HL-60 (cell line): Measurements from ENCODE around the gene MSI1.

Experiments used
- DNase-seq, 2 experiments: peaks; one replicate each; pipeline ENCODE4 v3.0.0-alpha.2; 2010 to 2020; ENCODE audit warnings: low read depth in 1 of 2, low spot score in 1 of 2
- H3K27ac ChIP-seq: fragments of 250-450 bp; sonication (Bioruptor Pico); replicated peaks from 2 replicates; pipeline ENCODE4 v1.5.1; 2020; ENCODE audit warnings: mild to moderate bottlenecking, moderate library complexity
- H3K27me3 ChIP-seq: fragments of 250-450 bp; sonication (Bioruptor Pico); 2 replicates; pipeline ENCODE4 v1.5.1; 2021; ENCODE audit warnings: mild to moderate bottlenecking, moderate library complexity; ENCODE audit not compliant: insufficient read depth, poor library complexity, severe bottlenecking
- H3K4me3 ChIP-seq: replicated peaks from 2 replicates; pipeline ENCODE4 v1.5.1; 2011; ENCODE audit warnings: mild to moderate bottlenecking, control low read depth, low read length; ENCODE audit not compliant: insufficient read depth
- GABPA ChIP-seq: IDR thresholded peaks from 2 replicates; pipeline ENCODE4 v1.6.1; 2012; ENCODE audit warnings: low read depth
- POLR2AphosphoS5 ChIP-seq: IDR thresholded peaks from 2 replicates; pipeline ENCODE4 v1.6.1; 2012; ENCODE audit warnings: low read depth
- SPI1 ChIP-seq: IDR thresholded peaks from 2 replicates; pipeline ENCODE4 v1.6.1; 2012; ENCODE audit warnings: low read depth, mild to moderate bottlenecking, borderline replicate concordance
- TF ChIP-seq, protein P1 (sequence below): IDR thresholded peaks from 2 replicates; pipeline ENCODE4 v1.6.1; 2012; ENCODE audit warnings: low read depth; ENCODE audit not compliant: insufficient replicate concordance
- TF ChIP-seq, protein P2 (sequence below): IDR thresholded peaks from one replicate; pipeline ENCODE4 v1.5.1; 2011; ENCODE audit warnings: low read length, control low read depth, inconsistent platforms; ENCODE audit not compliant: insufficient read depth

MSI1 gene

DNA sequence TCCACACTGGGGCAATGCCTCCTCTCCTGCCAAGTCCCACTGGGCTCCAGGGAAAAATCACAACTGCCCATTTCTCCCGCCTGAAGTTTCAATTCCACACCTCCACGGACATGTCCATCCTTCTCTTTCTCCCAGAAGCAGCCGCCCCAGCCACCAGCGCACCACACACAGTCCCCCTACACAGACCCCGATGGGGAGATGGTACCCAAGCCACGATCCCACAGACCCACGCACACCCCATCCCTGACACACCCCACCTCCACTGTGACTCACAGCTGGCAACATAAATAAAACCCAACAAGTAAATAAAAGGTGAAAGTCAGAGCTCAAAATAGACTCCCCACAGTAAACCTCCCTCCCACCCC lies 2.6 kb downstream of the MSI1 start:
- Histone ChIP-seq H3K27me3 (peaks cover 52% of the 10 kb centered on the region), H3K27ac (no peak overlapping the region), H3K4me3 (no peak overlapping the region)
- no peak for DNase-seq
- TF ChIP-seq POLR2AphosphoS5: no peak
- TF ChIP-seq, protein P1, sequence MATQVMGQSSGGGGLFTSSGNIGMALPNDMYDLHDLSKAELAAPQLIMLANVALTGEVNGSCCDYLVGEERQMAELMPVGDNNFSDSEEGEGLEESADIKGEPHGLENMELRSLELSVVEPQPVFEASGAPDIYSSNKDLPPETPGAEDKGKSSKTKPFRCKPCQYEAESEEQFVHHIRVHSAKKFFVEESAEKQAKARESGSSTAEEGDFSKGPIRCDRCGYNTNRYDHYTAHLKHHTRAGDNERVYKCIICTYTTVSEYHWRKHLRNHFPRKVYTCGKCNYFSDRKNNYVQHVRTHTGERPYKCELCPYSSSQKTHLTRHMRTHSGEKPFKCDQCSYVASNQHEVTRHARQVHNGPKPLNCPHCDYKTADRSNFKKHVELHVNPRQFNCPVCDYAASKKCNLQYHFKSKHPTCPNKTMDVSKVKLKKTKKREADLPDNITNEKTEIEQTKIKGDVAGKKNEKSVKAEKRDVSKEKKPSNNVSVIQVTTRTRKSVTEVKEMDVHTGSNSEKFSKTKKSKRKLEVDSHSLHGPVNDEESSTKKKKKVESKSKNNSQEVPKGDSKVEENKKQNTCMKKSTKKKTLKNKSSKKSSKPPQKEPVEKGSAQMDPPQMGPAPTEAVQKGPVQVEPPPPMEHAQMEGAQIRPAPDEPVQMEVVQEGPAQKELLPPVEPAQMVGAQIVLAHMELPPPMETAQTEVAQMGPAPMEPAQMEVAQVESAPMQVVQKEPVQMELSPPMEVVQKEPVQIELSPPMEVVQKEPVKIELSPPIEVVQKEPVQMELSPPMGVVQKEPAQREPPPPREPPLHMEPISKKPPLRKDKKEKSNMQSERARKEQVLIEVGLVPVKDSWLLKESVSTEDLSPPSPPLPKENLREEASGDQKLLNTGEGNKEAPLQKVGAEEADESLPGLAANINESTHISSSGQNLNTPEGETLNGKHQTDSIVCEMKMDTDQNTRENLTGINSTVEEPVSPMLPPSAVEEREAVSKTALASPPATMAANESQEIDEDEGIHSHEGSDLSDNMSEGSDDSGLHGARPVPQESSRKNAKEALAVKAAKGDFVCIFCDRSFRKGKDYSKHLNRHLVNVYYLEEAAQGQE: no peak
- TF ChIP-seq, protein P2, sequence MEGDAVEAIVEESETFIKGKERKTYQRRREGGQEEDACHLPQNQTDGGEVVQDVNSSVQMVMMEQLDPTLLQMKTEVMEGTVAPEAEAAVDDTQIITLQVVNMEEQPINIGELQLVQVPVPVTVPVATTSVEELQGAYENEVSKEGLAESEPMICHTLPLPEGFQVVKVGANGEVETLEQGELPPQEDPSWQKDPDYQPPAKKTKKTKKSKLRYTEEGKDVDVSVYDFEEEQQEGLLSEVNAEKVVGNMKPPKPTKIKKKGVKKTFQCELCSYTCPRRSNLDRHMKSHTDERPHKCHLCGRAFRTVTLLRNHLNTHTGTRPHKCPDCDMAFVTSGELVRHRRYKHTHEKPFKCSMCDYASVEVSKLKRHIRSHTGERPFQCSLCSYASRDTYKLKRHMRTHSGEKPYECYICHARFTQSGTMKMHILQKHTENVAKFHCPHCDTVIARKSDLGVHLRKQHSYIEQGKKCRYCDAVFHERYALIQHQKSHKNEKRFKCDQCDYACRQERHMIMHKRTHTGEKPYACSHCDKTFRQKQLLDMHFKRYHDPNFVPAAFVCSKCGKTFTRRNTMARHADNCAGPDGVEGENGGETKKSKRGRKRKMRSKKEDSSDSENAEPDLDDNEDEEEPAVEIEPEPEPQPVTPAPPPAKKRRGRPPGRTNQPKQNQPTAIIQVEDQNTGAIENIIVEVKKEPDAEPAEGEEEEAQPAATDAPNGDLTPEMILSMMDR: no peak
- no peak for TF ChIP-seq SPI1
- no peak for TF ChIP-seq GABPA

DNA sequence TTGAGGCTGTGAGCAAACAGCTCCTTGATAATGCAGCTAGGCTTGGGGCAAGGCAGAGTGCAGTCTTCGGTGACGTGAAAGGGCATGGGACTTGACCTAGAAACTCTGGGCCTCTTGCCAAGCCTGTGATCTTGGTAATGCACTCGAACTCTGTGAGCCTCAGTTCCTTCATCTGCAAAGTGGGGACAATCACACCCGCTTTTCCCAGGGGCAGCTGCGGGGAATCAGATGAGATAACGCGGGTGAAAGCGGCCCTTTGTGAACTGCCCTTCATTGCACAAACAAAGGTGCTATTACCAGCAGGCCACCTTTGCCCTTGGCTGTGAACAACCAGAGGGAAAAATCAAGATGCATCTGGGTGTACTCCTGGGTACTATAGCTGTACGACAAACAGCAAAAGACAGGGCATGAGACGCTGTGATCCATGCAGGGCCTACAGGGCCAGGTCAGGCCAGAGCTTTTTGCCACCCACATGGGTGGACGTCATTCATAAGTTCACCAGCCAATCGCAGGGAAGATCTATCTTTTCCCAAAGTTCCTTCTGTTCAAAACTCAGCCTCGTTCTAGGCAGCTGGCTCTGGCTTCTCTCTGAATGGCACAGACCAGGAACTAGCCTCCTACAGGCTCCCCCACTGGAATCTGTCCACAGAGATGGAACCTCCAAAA lies 3.2 kb downstream of the MSI1 start:
- TF ChIP-seq GABPA: no peak
- no peak for TF ChIP-seq POLR2AphosphoS5
- no peak for TF ChIP-seq SPI1
- TF ChIP-seq, protein P1: no peak
- TF ChIP-seq, protein P2: no peak
- Histone ChIP-seq H3K27ac (no peak overlapping the region), H3K27me3 (peaks cover 52% of the 10 kb centered on the region), H3K4me3 (no peak overlapping the region)
- no peak for DNase-seq

DNA sequence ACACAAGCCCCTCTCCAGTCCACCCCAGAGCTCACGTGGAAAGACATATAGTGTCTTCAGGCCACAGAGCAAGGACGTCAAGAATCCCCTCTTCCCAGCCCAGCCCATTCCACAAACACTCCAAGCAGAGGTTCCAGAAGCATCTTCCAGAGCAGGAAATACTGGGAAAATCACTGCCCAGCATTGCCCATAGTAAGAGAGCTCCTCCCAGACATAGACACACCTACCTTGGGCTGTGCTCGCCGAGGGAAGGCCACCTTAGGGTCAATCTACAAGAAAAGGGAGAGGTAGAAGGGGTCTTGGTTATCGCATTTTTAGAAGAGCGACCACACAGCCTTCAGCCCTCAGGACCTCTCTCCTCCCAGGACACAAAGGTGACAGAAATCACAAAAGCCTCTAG lies 4.5 kb downstream of the MSI1 start:
- no peak for DNase-seq
- H3K27me3 ChIP-seq: peaks cover 39% of the 10 kb centered on the region
- no peak overlapping the region for H3K4me3 ChIP-seq
- no peak overlapping the region for H3K27ac ChIP-seq
- TF ChIP-seq, protein P2: no peak
- no peak for TF ChIP-seq GABPA
- TF ChIP-seq, protein P1: no peak
- no peak for TF ChIP-seq POLR2AphosphoS5
- no peak for TF ChIP-seq SPI1
